ENCODE measurements around the gene ADGRG1. TPM values are rescaled to one million over a fixed set of nuclear protein-coding genes. Genes with fewer than 3 reads are reported as not detected.

The ADGRG1 gene
- polyA plus RNA-seq, 1 of the 3 experiments (the other 2 are of a cell fraction), result 7.4 TPM

- Histone ChIP-seq H3F3A (replicated peaks; ENCODE audit: insufficient read depth) (no peaks in the 10 kb centered on the region), H3K36me3 (replicated peaks in 1 of 2; ENCODE audit: control insufficient read depth in 1 of 2, insufficient read depth in 2 of 2, low read length in 1 of 2) (no peaks in the 10 kb centered on the region), H4K20me1 (ENCODE audit: insufficient read depth) (no peaks in the 10 kb centered on the region), H3K4me1 (ENCODE audit: control insufficient read depth in 1 of 2, insufficient read depth in 2 of 2, low read depth in 1 of 2, low read length in 1 of 2) (peaks cover 3 to 11% of the 10 kb centered on the region in 2 experiments; a peak in 1 of 4 replicates), H3K27ac (ENCODE audit: low read depth in 2 of 2, low read length in 1 of 2) (no peak overlapping the region), H3K27me3 (ENCODE audit: insufficient read depth) (no peaks in the 10 kb centered on the region), H3K79me2 (ENCODE audit: insufficient read depth) (no peaks in the 10 kb centered on the region), H2AFZ (ENCODE audit: low read depth) (no peak overlapping the region), H3K4me2 (no peak overlapping the region), H3K9ac (no peak overlapping the region), H3K9me2 (no peaks in the 10 kb centered on the region), H3K4me3 (ENCODE audit: low read depth in 2 of 2, low read length in 1 of 2) (no peak overlapping the region), H3K9me3 (no peaks in the 10 kb centered on the region)
- DNase-seq, result no peak
- CTCF ChIA-PET, result interaction anchor here (1.4 to 10.0 kb wide), 3 partner anchors 13 to 43 kb away, joined by 5 to 95 read pairs (median 5); no protein-coding TSS in a partner anchor
- WGBS (ENCODE audit: low lambda C conversion rate), result 95% methylated on average over 7 of the region's 7 CpGs
- POLR2A ChIA-PET, result no interaction called here
- no peak for TF ChIP-seq REST (IDR thresholded peaks at IDR 0.05; ENCODE audit: low read depth, low read length)
- no peak for TF ChIP-seq FOSL2 (IDR thresholded peaks at IDR 0.05; ENCODE audit: borderline replicate concordance, low read depth)
- TF ChIP-seq MEF2A (IDR thresholded peaks at IDR 0.05; ENCODE audit: borderline replicate concordance, low read depth), result no peak
Observed at GRCh38 chr16:57604177-57604576, 24.3 kb upstream of the ADGRG1 start.

GRCh38 chr16:57606147-57606846 lies 22.1 kb upstream of the ADGRG1 start:
- Histone ChIP-seq H3K9me3 (no peaks in the 10 kb centered on the region), H3K4me2 (no peak overlapping the region), H3F3A (replicated peaks; ENCODE audit: insufficient read depth) (no peaks in the 10 kb centered on the region), H3K4me3 (ENCODE audit: low read depth in 2 of 2, low read length in 1 of 2) (no peak overlapping the region), H3K9ac (no peak overlapping the region), H3K36me3 (replicated peaks in 1 of 2; ENCODE audit: control insufficient read depth in 1 of 2, insufficient read depth in 2 of 2, low read length in 1 of 2) (no peaks in the 10 kb centered on the region), H2AFZ (ENCODE audit: low read depth) (no peak overlapping the region), H3K9me2 (no peaks in the 10 kb centered on the region), H3K27me3 (ENCODE audit: insufficient read depth) (no peaks in the 10 kb centered on the region), H3K4me1 (ENCODE audit: control insufficient read depth in 1 of 2, insufficient read depth in 2 of 2, low read depth in 1 of 2, low read length in 1 of 2) (peaks cover 3 to 21% of the 10 kb centered on the region in 2 experiments; a peak in 2 of 4 replicates), H3K79me2 (ENCODE audit: insufficient read depth) (no peaks in the 10 kb centered on the region), H3K27ac (ENCODE audit: low read depth in 2 of 2, low read length in 1 of 2) (peak overlapping the region in 1 of 2 experiments; percentile 53; a peak in 2 of 4 replicates), H4K20me1 (ENCODE audit: insufficient read depth) (no peaks in the 10 kb centered on the region)
- DNase-seq, result no peak
- CTCF ChIA-PET, result interaction anchor here (1.0 to 3.5 kb wide), 3 partner anchors 15 to 42 kb away, joined by 4 to 18 read pairs (median 11); no protein-coding TSS in a partner anchor
- POLR2A ChIA-PET, result no interaction called here
- 70% methylated on average over 4 of the region's 4 CpGs for WGBS (ENCODE audit: low lambda C conversion rate)
- TF ChIP-seq FOSL2 (IDR thresholded peaks at IDR 0.05; ENCODE audit: borderline replicate concordance, low read depth) (no peak), TEAD4 (IDR thresholded peaks at IDR 0.05; ENCODE audit: borderline replicate concordance, insufficient read depth) (no peak), EZH2phosphoT487 (IDR thresholded peaks at IDR 0.05; ENCODE audit: borderline replicate concordance, low read depth) (no peak), MEF2A (IDR thresholded peaks at IDR 0.05; ENCODE audit: borderline replicate concordance, low read depth) (no peak), RXRA (IDR thresholded peaks at IDR 0.05; ENCODE audit: borderline replicate concordance, low read depth) (no peak), PBX3 (IDR thresholded peaks at IDR 0.05) (no peak), NRF1 (IDR thresholded peaks at IDR 0.05; ENCODE audit: low read depth, low read length) (no peak), GATA2 (CRISPR knock-in tag; IDR thresholded peaks at IDR 0.05) (no peak), GABPA (IDR thresholded peaks at IDR 0.05; ENCODE audit: low read depth) (no peak), RAD21 (IDR thresholded peaks at IDR 0.05; ENCODE audit: low read length) (no peak), FOXJ3 (CRISPR knock-in tag; IDR thresholded peaks at IDR 0.05) (no peak)
- TF ChIP-seq, protein P1, sequence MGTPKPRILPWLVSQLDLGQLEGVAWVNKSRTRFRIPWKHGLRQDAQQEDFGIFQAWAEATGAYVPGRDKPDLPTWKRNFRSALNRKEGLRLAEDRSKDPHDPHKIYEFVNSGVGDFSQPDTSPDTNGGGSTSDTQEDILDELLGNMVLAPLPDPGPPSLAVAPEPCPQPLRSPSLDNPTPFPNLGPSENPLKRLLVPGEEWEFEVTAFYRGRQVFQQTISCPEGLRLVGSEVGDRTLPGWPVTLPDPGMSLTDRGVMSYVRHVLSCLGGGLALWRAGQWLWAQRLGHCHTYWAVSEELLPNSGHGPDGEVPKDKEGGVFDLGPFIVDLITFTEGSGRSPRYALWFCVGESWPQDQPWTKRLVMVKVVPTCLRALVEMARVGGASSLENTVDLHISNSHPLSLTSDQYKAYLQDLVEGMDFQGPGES (IDR thresholded peaks at IDR 0.05; ENCODE audit: low read depth, low read length), result no peak
